DMS114 treated with DMSO at 0.1 percent for 48 hours (cell line): ENCODE data around the gene NCF2.

Experiments used
- DNase-seq: peaks from one replicate; lab custom pipeline; 2025; ENCODE audit not compliant: unreplicated experiment; lab: John Stamatoyannopoulos, UW

The NCF2 gene

GRCh38 chr1:183586455-183586854 is 3.8 kb downstream of the NCF2 start:
- DNase-seq, result no peak

GRCh38 chr1:183585038-183585437 is 5.2 kb downstream of the NCF2 start:
- no peak for DNase-seq

GRCh38 chr1:183584147-183584546 is 6.1 kb downstream of the NCF2 start:
- DNase-seq, result no peak

- DNase-seq, result no peak
Measured at GRCh38 chr1:183583466-183583865, 6.8 kb downstream of the NCF2 start.

GRCh38 chr1:183582021-183582713 is 8.1 kb downstream of the NCF2 start:
- DNase-seq, result no peak

- no peak for DNase-seq
Measured at GRCh38 chr1:183580281-183580682, 10.0 kb downstream of the NCF2 start.

- DNase-seq, result no peak
Measured at GRCh38 chr1:183578856-183579255, 11.4 kb downstream of the NCF2 start.

- DNase-seq, result no peak
Measured at GRCh38 chr1:183577897-183578465, 12.3 kb downstream of the NCF2 start.

- no peak for DNase-seq
Measured at GRCh38 chr1:183576537-183576936, 13.7 kb downstream of the NCF2 start.

GRCh38 chr1:183575606-183576005 is 14.7 kb downstream of the NCF2 start:
- DNase-seq, result no peak

- DNase-seq, result no peak
Measured at GRCh38 chr1:183572721-183573120, 17.5 kb downstream of the NCF2 start.

- DNase-seq, result no peak
Measured at GRCh38 chr1:183571678-183572268, 18.5 kb downstream of the NCF2 start.

- DNase-seq, result no peak
Measured at GRCh38 chr1:183570451-183570850, 19.8 kb downstream of the NCF2 start.

- no peak for DNase-seq
Measured at GRCh38 chr1:183569801-183570200, 20.5 kb downstream of the NCF2 start.

- DNase-seq, result no peak
Measured at GRCh38 chr1:183569141-183569540, 21.1 kb downstream of the NCF2 start.

GRCh38 chr1:183568176-183569021 is 21.9 kb downstream of the NCF2 start:
- no peak for DNase-seq

GRCh38 chr1:183567584-183567983 is 22.7 kb downstream of the NCF2 start:
- DNase-seq, result no peak

- no peak for DNase-seq
Measured at GRCh38 chr1:183566026-183566425, 24.2 kb downstream of the NCF2 start.

GRCh38 chr1:183565261-183565660 is 25.0 kb downstream of the NCF2 start:
- DNase-seq, result no peak

- DNase-seq, result no peak
Measured at GRCh38 chr1:183562701-183563100, 27.6 kb downstream of the NCF2 start.

GRCh38 chr1:183559061-183559460 is 31.2 kb downstream of the NCF2 start:
- no peak for DNase-seq

GRCh38 chr1:183554577-183554976 is 35.7 kb downstream of the NCF2 start:
- DNase-seq, result no peak
